PC-9 (cell line): ENCODE results near the gene SEL1L. TPM values are rescaled to one million over a fixed set of nuclear protein-coding genes. Genes with fewer than 3 reads are reported as not detected.

Experiments used
- BruUV-seq: library from RNA; stranded (reverse); fragments of 400-500 nt; replicated peaks from 2 replicates; lab custom pipeline; 2021; lab: Mats Ljungman, UMichigan
- CTCF ChIA-PET: fragments of 300-600 bp; sonication (Branson Sonifier 250); formaldehyde crosslinking; loops from one replicate; lab custom pipeline; 2022; ENCODE audit warnings: antibody characterized with exemption; lab: Charles Lee
- POLR2A ChIA-PET: fragments of 300-600 bp; sonication (Branson Sonifier 250); formaldehyde crosslinking; loops from one replicate; lab custom pipeline; 2022; ENCODE audit warnings: antibody characterized with exemption; ENCODE audit not compliant: unreplicated experiment; lab: Charles Lee
- DNase-seq, 2 experiments: peaks; one replicate each; pipeline versions ENCODE4 v3.0.0 to v3.0.0-alpha.2; 2015 to 2022; ENCODE audit warnings: mixed read lengths in 1 of 2
- H2AFZ ChIP-seq: fragments of 200-600 bp; sonication (generic); 2 replicates; pipeline ENCODE4 v1.8.1; 2017; ENCODE audit warnings: antibody characterized with exemption
- H3F3A ChIP-seq: fragments of 200-600 bp; sonication (generic); 2 replicates; pipeline ENCODE4 v1.8.1; 2017; ENCODE audit warnings: antibody characterized with exemption, mild to moderate bottlenecking, low read depth; ENCODE audit not compliant: insufficient read depth
- H3K27ac ChIP-seq: fragments of 200-600 bp; sonication (generic); 2 replicates; pipeline ENCODE4 v1.6.1; 2016; ENCODE audit warnings: mixed run types
- H3K27me3 ChIP-seq: fragments of 200-600 bp; sonication (generic); 2 replicates; pipeline ENCODE4 v1.6.1; 2016; ENCODE audit warnings: low read depth, mixed run types; ENCODE audit not compliant: insufficient read depth
- H3K36me3 ChIP-seq: fragments of 200-600 bp; sonication (generic); 2 replicates; pipeline ENCODE4 v1.6.1; 2016; ENCODE audit warnings: low read depth, mixed run types
- H3K4me1 ChIP-seq: fragments of 200-600 bp; sonication (generic); replicated peaks from 2 replicates; pipeline ENCODE4 v1.6.1; 2016; ENCODE audit warnings: mixed run types; ENCODE audit not compliant: insufficient read depth
- H3K4me2 ChIP-seq: fragments of 200-600 bp; sonication (generic); 2 replicates; pipeline ENCODE4 v1.6.1; 2017; ENCODE audit warnings: mixed run types
- H3K4me3 ChIP-seq: fragments of 200-600 bp; sonication (generic); 2 replicates; pipeline ENCODE4 v1.6.1; 2016; ENCODE audit warnings: mixed run types
- H3K79me2 ChIP-seq: fragments of 200-600 bp; sonication (generic); 2 replicates; pipeline ENCODE4 v1.6.1; 2017; ENCODE audit warnings: low read depth, mixed run types
- H3K9me2 ChIP-seq: fragments of 200-600 bp; sonication (generic); 2 replicates; pipeline ENCODE4 v1.8.1; 2017; ENCODE audit warnings: mild to moderate bottlenecking; ENCODE audit not compliant: insufficient read depth
- H3K9me3 ChIP-seq: fragments of 200-600 bp; sonication (generic); 2 replicates; pipeline ENCODE4 v1.8.1; 2016; ENCODE audit warnings: low read depth; ENCODE audit not compliant: insufficient read depth
- H4K20me1 ChIP-seq: fragments of 200-600 bp; sonication (generic); 2 replicates; pipeline ENCODE4 v1.8.1; 2017; ENCODE audit not compliant: insufficient read depth
- EZH2 ChIP-seq: fragments of 200-600 bp; sonication (generic); IDR thresholded peaks from 2 replicates; pipeline ENCODE4 v1.8.0; 2017; ENCODE audit warnings: antibody characterized with exemption, low read depth
- intact Hi-C: fragments of 100-400 bp; cut with micrococcal nuclease; formaldehyde crosslinking; loops from one replicate; pipeline ENCODE4 v1.10.0; 2022; ENCODE audit not compliant: unreplicated experiment
- total RNA-seq: library from RNA; stranded (reverse); gene quantifications from 2 replicates; pipeline ENCODE4 v1.2.3, GENCODE V29; 2021
- TF ChIP-seq, protein P1 (sequence below): fragments of 200-600 bp; sonication (generic); conservative IDR thresholded peaks from 2 replicates; pipeline ENCODE4 v1.6.1; 2017; ENCODE audit warnings: mixed run types, antibody characterized with exemption, mild to moderate bottlenecking, moderate library complexity

Gene SEL1L
- total RNA-seq, 1 experiment from 2014 or later = 14.6 TPM

DNA sequence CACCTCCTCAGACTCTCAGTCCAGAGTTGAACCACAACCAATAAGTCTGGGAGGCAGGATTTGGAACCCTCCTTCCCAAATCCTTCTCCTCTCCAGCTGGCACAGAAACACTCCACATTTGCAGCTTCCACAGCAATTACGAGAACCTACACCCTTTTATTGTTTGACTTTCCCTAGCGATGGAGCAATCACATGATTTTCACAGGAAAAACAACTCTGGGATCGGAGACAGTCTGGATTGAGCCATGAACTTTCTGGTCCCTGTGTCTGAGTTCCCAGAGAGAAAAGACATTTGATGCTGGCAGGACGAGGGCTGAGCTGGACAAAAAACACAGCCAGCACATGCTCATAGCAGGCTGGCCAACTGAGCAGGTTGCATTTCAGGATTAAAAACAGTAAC, 84.5 kb downstream of the SEL1L start:
- H3K36me3 ChIP-seq = no peaks in the 10 kb centered on the region
- intact Hi-C loops = no loop called here
- H3K27ac ChIP-seq = no peak overlapping the region
- no peak overlapping the region for H3K4me2 ChIP-seq
- no peaks in the 10 kb centered on the region for H3K27me3 ChIP-seq
- H3K9me2 ChIP-seq = no peaks in the 10 kb centered on the region
- no peak for TF ChIP-seq EZH2
- TF ChIP-seq, protein P1, sequence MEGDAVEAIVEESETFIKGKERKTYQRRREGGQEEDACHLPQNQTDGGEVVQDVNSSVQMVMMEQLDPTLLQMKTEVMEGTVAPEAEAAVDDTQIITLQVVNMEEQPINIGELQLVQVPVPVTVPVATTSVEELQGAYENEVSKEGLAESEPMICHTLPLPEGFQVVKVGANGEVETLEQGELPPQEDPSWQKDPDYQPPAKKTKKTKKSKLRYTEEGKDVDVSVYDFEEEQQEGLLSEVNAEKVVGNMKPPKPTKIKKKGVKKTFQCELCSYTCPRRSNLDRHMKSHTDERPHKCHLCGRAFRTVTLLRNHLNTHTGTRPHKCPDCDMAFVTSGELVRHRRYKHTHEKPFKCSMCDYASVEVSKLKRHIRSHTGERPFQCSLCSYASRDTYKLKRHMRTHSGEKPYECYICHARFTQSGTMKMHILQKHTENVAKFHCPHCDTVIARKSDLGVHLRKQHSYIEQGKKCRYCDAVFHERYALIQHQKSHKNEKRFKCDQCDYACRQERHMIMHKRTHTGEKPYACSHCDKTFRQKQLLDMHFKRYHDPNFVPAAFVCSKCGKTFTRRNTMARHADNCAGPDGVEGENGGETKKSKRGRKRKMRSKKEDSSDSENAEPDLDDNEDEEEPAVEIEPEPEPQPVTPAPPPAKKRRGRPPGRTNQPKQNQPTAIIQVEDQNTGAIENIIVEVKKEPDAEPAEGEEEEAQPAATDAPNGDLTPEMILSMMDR = no peak
- H3K4me3 ChIP-seq = no peak overlapping the region
- DNase-seq = no peak
- no peaks in the 10 kb centered on the region for H3K9me3 ChIP-seq
- ChIA-PET CTCF (no interaction called here), POLR2A (no interaction called here)
- no peaks in the 10 kb centered on the region for H3K79me2 ChIP-seq
- H4K20me1 ChIP-seq = no peaks in the 10 kb centered on the region
- no TSS peak for BruUV-seq
- no peaks in the 10 kb centered on the region for H3K4me1 ChIP-seq
- no peak overlapping the region for H2AFZ ChIP-seq
- no peaks in the 10 kb centered on the region for H3F3A ChIP-seq

DNA sequence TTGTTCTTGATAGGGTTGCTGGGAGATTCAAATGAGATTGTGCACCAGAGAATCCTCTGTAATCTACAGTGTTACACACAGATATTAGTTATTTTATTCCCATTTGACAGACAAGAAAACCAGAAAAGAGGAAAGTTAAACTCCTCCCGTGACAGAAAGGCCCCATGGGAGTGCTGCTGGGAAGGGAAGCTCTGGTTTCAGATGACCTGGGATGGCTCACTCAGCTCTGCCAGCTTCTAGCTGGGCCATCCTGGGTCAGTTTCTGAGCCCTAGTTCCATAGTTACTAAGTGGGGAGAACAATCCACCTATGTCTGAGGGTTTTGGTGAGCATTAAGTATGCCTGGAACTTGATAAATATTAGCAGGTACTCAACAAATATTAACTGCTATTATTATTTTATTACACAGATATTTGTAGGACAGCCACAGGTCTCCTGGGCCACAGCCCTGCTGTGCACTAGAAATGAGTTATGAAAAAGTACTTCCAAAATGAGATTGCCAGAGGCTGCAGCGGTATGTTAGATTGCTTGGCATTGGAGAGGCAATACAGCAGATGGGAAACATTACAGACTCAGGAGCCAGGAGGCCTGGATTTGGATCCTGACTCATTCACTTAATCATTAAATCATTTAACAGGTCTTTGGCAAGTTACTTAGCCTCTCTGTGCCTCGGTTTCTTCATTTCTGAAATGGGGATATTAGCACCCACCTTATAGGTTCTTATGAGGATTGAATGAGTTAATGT, 86.5 kb downstream of the SEL1L start:
- no peak overlapping the region for H3K4me3 ChIP-seq
- ChIA-PET POLR2A (no interaction called here), CTCF (no interaction called here)
- H2AFZ ChIP-seq = no peak overlapping the region
- no peak overlapping the region for H3K27ac ChIP-seq
- H3K27me3 ChIP-seq = no peaks in the 10 kb centered on the region
- TF ChIP-seq, protein P1 = no peak
- TF ChIP-seq EZH2 = no peak
- no peak overlapping the region for H3K4me2 ChIP-seq
- H3K9me2 ChIP-seq = no peaks in the 10 kb centered on the region
- no peak for DNase-seq
- H3K9me3 ChIP-seq = no peaks in the 10 kb centered on the region
- no peaks in the 10 kb centered on the region for H3K79me2 ChIP-seq
- H3K4me1 ChIP-seq = no peaks in the 10 kb centered on the region
- no peaks in the 10 kb centered on the region for H3F3A ChIP-seq
- H4K20me1 ChIP-seq = no peaks in the 10 kb centered on the region
- no TSS peak for BruUV-seq
- H3K36me3 ChIP-seq = no peaks in the 10 kb centered on the region
- intact Hi-C loops = no loop called here

DNA sequence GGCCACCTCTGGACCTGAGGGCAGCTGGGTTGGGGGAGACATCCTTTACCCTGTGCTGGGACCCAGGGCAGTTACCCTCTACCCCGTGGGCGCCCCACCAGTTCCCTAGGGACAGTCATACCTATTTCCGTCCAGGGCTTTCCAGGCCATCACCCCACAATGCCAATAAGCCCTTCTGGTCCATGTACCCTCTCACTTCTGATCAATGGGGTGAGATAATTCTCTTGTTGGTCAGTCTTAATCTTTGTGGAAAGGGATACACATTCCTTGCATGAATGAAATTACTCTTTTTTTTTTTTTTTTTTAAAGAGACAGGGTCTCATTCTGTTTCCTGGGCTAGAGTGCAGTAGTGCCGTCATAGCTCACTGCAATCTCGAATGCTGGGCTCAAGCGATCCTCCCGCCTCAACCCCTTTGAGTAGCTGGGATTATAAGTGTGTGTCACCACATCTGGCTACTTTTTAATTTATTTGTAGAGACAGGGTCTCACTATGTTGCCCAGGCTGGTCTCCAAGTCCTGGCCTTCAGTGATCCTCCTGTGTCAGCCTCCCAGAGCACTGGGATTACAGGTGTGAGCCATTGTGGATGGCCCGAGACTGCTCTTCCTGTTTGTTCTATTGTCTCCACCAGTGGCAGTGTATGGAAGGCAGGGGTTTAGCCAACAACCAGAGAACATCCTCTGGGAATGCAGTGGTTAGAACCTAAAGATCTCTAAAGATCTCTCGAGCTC, 87.2 kb downstream of the SEL1L start:
- no TSS peak for BruUV-seq
- Histone ChIP-seq H3K9me3 (no peaks in the 10 kb centered on the region), H3K9me2 (no peaks in the 10 kb centered on the region), H3K4me2 (no peak overlapping the region), H4K20me1 (no peaks in the 10 kb centered on the region), H3K36me3 (no peaks in the 10 kb centered on the region), H3K79me2 (no peaks in the 10 kb centered on the region), H2AFZ (no peak overlapping the region), H3K4me1 (no peaks in the 10 kb centered on the region), H3K27ac (no peak overlapping the region), H3K27me3 (no peaks in the 10 kb centered on the region), H3F3A (no peaks in the 10 kb centered on the region), H3K4me3 (no peak overlapping the region)
- TF ChIP-seq, protein P1 = no peak
- TF ChIP-seq EZH2 = no peak
- intact Hi-C loops = no loop called here
- no peak for DNase-seq
- ChIA-PET CTCF (no interaction called here), POLR2A (no interaction called here)
